Superior temporal gyrus (tissue), 1 donor: ENCODE measurements around the gene C1orf52.

Experiments
- DNase-seq: peaks from one replicate; pipeline ENCODE4 v3.0.0-alpha.2; 2016; ENCODE audit errors: extremely low spot score

Gene C1orf52

DNA sequence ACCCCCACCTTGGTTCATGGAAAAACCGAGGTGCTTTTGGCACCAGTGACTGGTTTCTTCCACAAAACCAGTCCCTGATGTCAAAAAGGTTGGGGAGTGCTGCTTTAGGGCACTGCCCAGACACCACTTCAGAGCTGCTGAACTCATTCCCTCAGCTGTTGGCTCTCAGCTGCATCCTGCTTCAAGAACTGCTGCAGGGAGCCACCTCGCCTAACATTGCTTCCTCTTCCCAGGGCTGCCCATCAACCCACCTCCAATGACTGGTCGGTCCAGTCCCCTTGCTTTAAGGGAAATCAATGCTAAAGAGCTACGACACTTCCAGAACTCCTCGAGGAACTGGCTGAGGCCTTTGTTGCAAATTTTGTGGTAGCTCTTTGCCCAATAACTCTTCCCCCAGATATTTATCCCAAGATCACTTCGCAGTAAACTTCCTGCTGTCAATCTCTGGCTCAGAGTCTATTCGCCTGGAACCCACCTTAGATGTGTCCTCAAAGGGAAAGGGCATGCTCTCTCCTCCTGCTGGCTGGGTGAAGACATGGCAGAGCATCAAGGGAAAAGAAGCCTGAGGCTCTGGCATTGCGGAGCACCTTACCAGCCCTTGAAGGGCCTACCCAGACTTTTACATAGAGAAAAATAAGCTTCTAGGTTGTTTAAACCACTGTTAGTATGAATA lies 29.0 kb downstream of the C1orf52 start:
- no peak for DNase-seq

- no peak for DNase-seq
Observed at GRCh38 chr1:85229574-85230097, 29.8 kb downstream of the C1orf52 start.

DNA sequence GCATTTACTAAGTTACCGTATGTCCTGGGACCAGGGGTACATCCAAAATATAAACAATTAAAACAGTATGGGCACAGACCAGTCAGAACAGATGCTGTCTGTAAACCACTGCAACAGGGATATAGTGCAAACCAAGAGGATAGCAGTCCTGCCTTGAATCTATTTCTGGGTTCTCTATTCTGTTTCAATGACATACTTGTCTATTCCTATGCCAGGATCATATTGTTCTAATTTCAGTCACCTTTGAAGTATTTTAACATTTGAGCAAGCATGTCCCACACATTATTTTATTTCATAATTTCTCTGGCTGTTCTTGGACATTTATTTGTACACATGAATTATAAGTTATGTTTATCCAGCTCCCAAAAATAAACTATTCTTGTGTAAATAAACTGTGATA lies 30.5 kb downstream of the C1orf52 start:
- no peak for DNase-seq

DNA sequence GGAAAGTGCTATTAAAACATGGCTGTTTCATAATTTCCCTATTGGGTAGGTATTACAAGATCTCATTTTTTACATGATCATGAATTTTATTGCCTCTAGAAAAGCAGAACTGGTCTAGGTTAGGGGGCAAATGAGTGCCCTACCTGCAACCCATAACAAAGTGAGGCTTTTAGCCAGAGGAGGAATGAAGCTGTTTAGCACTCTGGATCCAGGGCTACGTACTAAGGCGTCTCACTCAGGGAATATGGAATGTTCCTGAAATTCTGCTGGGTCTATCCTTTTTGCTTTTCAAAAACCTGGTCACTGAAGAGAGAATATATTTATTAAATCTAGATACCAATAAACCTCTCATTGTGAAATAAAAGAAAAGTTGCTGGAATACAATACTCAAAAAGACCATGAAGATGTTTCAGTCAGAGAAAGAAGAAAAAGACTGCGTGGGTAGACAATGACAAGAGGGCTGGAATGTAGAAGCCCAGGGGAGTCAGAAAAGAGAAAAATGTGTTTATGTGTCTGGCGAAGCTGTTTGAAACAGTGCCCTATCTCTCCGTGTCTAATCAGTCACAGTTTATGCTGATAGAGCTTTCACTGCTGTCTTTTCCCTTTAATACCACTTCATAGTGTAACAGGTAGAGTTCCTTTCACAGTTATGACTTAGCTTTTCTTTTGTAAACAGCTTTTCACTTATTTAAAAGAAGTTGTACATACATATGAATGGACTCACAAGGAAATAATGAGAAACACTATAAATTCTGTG lies 33.7 kb downstream of the C1orf52 start:
- no peak for DNase-seq

DNA sequence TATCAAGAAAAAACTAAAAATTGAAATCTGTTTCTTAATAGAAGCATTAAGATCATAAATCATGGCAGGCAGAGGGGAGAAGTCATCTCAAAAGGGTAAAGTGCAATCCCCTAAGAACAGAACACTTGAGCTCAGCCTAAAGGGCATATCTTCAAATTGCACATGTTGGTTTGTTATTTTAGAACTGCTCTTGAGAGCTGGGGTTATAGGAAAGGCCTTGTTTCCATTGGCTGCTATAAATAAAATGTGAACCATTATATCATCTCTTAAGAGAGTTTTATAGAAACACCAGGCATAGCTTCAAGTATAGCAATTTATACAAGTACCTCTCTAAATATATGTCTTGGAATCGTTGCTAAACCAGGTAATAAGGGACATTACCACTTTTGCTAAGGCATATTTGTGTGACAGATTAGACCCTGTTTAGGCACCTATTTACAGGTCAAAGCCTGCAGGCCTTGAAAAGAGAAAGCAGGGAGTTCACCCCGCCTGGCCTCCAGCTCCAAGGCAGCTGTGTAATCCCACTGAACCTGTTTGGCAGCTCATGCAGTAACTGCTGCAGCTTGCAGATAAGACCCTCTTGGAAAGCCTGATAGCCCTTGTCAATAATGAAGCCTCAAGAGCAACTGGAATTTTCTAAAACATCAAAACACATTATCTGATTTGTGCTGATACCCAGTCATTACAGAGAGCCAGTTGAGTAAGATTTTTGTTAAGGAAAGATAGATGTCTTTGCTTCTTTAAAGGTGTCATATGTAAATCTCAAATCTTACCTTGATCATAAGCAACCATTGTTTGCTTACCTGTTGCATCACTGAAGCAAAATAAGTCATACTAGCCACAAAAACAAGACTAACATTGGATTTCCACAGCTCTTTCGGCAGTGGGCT lies 34.5 kb downstream of the C1orf52 start:
- no peak for DNase-seq

DNA sequence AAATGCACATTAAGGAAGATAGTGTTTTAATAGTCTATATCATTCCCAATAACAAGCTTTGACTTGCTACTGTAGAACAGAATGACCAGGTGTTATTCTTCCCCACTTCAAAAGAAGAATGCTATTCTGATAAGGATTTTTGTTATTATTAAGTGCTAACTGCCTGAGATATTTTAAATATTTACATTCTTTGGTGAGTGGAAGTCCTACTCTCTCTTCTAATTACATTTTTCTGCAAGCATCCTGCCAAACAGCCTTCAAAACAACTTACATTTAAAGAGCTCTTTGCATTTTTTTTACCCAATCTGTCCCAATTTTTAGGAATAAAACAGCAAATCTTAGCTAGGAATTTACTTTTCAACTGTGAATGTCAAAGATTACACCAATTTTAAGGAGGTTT lies 35.2 kb downstream of the C1orf52 start:
- no peak for DNase-seq

DNA sequence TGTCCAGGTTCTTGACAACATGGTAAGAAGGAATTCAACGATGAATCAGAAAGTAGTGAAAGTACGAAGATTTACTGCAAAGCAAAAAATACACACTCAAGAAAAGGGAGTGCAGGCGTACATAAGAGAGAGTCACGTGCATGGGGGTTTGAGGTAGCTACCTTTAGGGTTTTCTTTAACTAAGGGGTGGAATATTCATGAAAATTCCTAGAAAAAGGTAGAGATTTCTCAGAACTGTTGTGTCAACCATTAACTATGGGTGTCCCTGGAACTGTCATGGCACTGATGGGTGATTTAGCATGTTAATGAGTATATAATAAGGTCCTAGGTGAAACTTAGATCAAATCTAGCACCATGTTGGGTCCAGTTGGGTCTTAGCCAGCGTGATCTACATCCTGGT lies 36.1 kb downstream of the C1orf52 start:
- DNase-seq: no peak

DNA sequence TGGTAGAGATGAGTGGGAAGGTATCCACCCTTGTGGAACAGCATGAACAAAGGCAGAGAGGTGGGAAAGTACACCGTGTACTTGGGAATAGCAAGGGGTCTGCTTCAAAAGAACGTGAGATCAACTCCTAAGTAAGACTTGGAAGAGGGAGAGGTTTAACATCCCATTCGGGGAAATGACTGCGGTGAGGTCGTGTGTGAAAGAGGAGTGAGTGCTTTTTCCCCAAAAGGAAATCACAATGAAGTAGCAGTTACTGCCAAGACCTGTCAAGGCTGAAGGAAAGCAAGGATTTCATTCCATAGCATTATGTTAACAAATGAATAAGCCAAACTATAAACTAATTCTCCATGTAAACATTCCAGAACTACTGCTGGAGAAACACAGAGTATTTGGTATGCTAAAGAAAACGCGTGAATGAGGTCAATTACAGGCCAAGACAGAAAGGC lies 38.7 kb downstream of the C1orf52 start:
- DNase-seq: no peak

GRCh38 chr1:85219853-85220610 lies 39.4 kb downstream of the C1orf52 start:
- DNase-seq: no peak

DNA sequence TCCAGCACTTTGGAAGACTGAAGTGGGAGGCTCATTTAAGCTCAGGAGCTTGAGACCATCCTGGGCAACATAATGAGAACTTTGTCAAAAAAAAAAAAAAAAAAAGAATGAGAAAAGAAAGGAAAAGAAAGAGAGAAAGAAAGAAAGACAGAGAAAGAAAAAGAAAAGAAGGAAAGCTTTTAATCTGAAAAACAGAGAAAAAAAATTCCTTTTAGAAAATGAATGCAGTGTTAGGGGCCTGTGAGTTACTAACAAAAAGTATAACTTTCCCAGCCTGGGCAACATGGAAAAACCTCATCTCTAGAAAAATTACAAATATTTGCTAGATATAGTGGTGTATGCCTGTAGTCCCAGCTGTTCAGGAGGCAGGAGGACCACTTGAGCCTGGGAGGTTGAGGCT lies 42.8 kb downstream of the C1orf52 start:
- no peak for DNase-seq

- DNase-seq: no peak
Observed at GRCh38 chr1:85214654-85215053, 44.8 kb downstream of the C1orf52 start.

- DNase-seq: no peak
Observed at GRCh38 chr1:85208488-85208887, 51.0 kb downstream of the C1orf52 start.

DNA sequence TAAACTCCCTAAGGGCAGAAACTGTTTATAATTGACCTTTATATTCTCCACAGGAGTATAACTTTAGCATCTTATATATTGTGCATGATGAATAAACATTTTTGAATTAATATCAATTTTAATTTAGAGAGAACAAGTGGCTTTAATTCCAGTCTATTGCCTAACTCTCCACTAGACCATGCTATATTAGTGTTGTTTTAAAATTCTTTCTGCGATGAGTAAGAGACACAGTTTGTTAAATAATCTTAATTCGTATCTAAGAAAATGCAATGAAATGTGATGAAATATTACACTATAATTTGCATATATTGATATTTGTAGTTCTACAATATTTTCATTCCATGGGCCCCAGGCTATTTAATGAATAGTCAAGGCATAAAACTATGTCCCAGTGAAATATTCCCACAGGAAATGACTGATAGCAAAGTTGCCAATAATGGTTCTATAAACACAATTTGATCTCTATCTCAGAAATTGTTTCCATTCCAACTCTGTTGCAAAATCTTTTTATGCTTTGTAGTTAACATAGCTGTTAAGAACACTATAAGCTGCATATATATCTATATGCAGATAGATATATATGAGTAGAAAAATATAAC lies 55.8 kb downstream of the C1orf52 start:
- no peak for DNase-seq

- DNase-seq: no peak
Observed at GRCh38 chr1:85202864-85203255, 56.6 kb downstream of the C1orf52 start.

- no peak for DNase-seq
Observed at GRCh38 chr1:85202092-85202863, 57.2 kb downstream of the C1orf52 start.

GRCh38 chr1:85201340-85202091 lies 57.9 kb downstream of the C1orf52 start:
- DNase-seq: no peak

- DNase-seq: no peak
Observed at GRCh38 chr1:85200463-85201339, 58.8 kb downstream of the C1orf52 start, which contains the start of gene SYDE2. SYDE2 (minus strand) TSS chr1:85201016; CDS start chr1:85200996, 20 bp downstream.
